Sigmoid colon (tissue), 7 donors: Measurements from ENCODE around the gene GALR1. TPM values are rescaled to one million over a fixed set of nuclear protein-coding genes. Genes with fewer than 3 reads are reported as not detected.

Experiments
- DNase-seq: peaks from one replicate; pipeline ENCODE4 v3.0.0-alpha.2; 2019
- H3K27ac ChIP-seq, 4 donors: fragments of 200-600 bp; sonication (generic); one replicate each; pipeline ENCODE4 v1.5.1; 2016 to 2019; ENCODE audit warnings: mild to moderate bottlenecking in 1 of 4
- H3K27me3 ChIP-seq, 3 donors: fragments of 200-600 bp; sonication (generic); one replicate each; pipeline ENCODE4 v1.5.1; 2019; ENCODE audit warnings: mild to moderate bottlenecking in 1 of 3
- H3K36me3 ChIP-seq, 4 donors: fragments of 200-600 bp; sonication (generic); one replicate each; pipeline ENCODE4 v1.5.1; 2016 to 2019
- H3K4me1 ChIP-seq, 4 donors: fragments of 200-600 bp; sonication (generic); one replicate each; pipeline ENCODE4 v1.5.1; 2017 to 2019
- H3K4me3 ChIP-seq, 4 donors: fragments of 200-600 bp; sonication (generic); one replicate each; pipeline ENCODE4 v1.5.1; 2017 to 2019; ENCODE audit warnings: mild to moderate bottlenecking in 2 of 4, moderate library complexity in 1 of 4
- H3K9me3 ChIP-seq, 4 donors: fragments of 200-600 bp in 3 of 4; sonication (generic) in 3 of 4; one replicate each; pipeline versions ENCODE4 v1.5.1 to v1.6.1; 2013 to 2019
- EP300 ChIP-seq, 4 donors: sonication (generic); formaldehyde crosslinking; IDR thresholded peaks; one replicate each; pipeline ENCODE4 v1.6.1; 2017; ENCODE audit warnings: antibody characterized with exemption in 4 of 4
- POLR2A ChIP-seq, 2 donors: fragments of 450-650 bp; IDR thresholded peaks; one replicate each; pipeline ENCODE4 v1.6.1; 2016; ENCODE audit warnings: antibody characterized with exemption in 2 of 2, mild to moderate bottlenecking in 2 of 2, moderate library complexity in 2 of 2
- POLR2AphosphoS5 ChIP-seq, 4 donors: sonication (generic); formaldehyde crosslinking; IDR thresholded peaks; one replicate each; pipeline ENCODE4 v1.6.1; 2017; ENCODE audit warnings: antibody characterized with exemption in 4 of 4
- WGBS, 2 donors: extraction: QIAGEN DNeasy Blood & Tissue Kit; methylation state at CpG; one replicate each; pipeline ENCODE4 v1.1.7; 2013; 5-methylcytosine and 5-hydroxymethylcytosine counted together
- intact Hi-C: fragments of 100-400 bp; cut with DNase I; formaldehyde crosslinking; loops from one replicate; pipeline ENCODE4 v1.15.1; 2023
- polyA plus RNA-seq, 3 donors: library from polyadenylated mRNA; stranded (reverse); fragments of 200-250 nt; gene quantifications; one replicate each; pipeline ENCODE4 v1.2.3, GENCODE V29; 2013
- total RNA-seq, 4 donors: library from RNA; depleted of rRNA; stranded (reverse); fragments of >200 nt; gene quantifications; one replicate each; pipeline ENCODE4 v1.1.0, GENCODE V29; 2016
- TF ChIP-seq, protein P1 (sequence below), 4 experiments: fragments of 450-650 bp in 3 of 4; fragments of 200-600 bp in 1 of 4; IDR thresholded peaks; one replicate each; pipeline ENCODE4 v1.5.1; 2016 to 2019; ENCODE audit warnings: antibody characterized with exemption in 4 of 4, mild to moderate bottlenecking in 3 of 4, moderate library complexity in 2 of 4
- donor health status: healthy with polysubstance abuse.
- donor health status: Bipolar disorder and iron deficiency.
- donor health status: healthy.

GALR1 gene
- total and polyA plus RNA-seq, 7 donors: 0.16 to 0.71 (median 0.33) TPM; not detected in 2

DNA sequence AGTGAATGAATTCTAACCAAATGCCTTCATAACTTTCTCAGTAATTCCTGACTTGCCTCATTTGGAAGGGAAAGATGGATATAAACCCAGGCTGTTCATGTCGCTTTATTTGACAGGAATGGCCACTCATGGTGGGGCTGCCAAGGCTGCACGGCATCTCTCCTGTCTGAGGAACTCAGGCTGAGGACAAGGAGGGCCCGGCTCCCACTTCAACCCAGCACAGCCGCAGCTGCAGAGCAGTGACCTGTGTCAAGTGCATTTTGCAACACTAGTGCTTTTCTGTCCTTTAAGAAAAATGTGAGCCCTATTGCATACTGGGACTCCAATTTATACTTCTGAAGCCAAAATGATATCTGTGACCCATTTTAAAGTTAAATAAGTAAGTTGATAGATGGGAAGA is 45.8 kb upstream of the GALR1 start:
- no peak overlapping the region for H3K27ac ChIP-seq
- DNase-seq: no peak
- H3K4me3 ChIP-seq: no peak overlapping the region
- intact Hi-C loops: no loop called here
- no peaks in the 10 kb centered on the region for H3K9me3 ChIP-seq
- peaks cover 0 to 13% (median 12%) of the 10 kb centered on the region in 4 donors for H3K4me1 ChIP-seq
- TF ChIP-seq POLR2AphosphoS5 (IDR thresholded peaks at IDR 0.05) (no peak), POLR2A (IDR thresholded peaks at IDR 0.05) (no peak), EP300 (IDR thresholded peaks at IDR 0.05) (no peak)
- TF ChIP-seq, protein P1, sequence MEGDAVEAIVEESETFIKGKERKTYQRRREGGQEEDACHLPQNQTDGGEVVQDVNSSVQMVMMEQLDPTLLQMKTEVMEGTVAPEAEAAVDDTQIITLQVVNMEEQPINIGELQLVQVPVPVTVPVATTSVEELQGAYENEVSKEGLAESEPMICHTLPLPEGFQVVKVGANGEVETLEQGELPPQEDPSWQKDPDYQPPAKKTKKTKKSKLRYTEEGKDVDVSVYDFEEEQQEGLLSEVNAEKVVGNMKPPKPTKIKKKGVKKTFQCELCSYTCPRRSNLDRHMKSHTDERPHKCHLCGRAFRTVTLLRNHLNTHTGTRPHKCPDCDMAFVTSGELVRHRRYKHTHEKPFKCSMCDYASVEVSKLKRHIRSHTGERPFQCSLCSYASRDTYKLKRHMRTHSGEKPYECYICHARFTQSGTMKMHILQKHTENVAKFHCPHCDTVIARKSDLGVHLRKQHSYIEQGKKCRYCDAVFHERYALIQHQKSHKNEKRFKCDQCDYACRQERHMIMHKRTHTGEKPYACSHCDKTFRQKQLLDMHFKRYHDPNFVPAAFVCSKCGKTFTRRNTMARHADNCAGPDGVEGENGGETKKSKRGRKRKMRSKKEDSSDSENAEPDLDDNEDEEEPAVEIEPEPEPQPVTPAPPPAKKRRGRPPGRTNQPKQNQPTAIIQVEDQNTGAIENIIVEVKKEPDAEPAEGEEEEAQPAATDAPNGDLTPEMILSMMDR (IDR thresholded peaks at IDR 0.05): no peak
- H3K36me3 ChIP-seq: no peaks in the 10 kb centered on the region
- WGBS, 2 donors: 83 to 88% methylated on average over 4 of the region's 4 CpGs
- H3K27me3 ChIP-seq: no peaks in the 10 kb centered on the region

DNA sequence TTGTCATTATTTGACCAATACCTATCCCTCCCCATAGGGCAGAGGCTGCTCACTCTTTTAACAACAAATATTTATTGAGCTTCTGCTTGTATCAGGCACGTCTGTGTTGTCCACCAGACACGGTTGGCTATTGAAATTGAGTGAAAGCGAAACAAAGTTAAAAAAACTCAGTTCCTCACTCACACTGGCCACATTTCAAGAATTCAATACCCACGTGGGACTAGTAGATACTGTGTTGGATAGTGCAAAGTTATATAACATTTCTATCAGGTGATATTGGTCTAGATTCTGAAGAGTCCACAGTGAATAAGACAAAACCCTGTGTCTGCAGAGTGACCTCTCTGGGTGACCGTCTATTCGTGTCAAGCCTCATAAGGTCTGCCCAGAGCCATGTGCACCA is 43.9 kb upstream of the GALR1 start:
- no peaks in the 10 kb centered on the region for H3K27me3 ChIP-seq
- H3K27ac ChIP-seq: peak overlapping the region in 2 of 4 donors; percentile 17 to 68
- intact Hi-C loops: no loop called here
- no peak for DNase-seq
- WGBS, 2 donors: 80 to 84% methylated on average over 6 of the region's 6 CpGs
- peaks cover 0 to 16% (median 12%) of the 10 kb centered on the region in 4 donors for H3K4me1 ChIP-seq
- TF ChIP-seq, protein P1 (IDR thresholded peaks at IDR 0.05): no peak
- no peak for TF ChIP-seq POLR2A (IDR thresholded peaks at IDR 0.05)
- no peak for TF ChIP-seq POLR2AphosphoS5 (IDR thresholded peaks at IDR 0.05)
- TF ChIP-seq EP300 (IDR thresholded peaks at IDR 0.05): no peak
- H3K36me3 ChIP-seq: no peaks in the 10 kb centered on the region
- no peaks in the 10 kb centered on the region for H3K9me3 ChIP-seq
- no peak overlapping the region for H3K4me3 ChIP-seq

DNA sequence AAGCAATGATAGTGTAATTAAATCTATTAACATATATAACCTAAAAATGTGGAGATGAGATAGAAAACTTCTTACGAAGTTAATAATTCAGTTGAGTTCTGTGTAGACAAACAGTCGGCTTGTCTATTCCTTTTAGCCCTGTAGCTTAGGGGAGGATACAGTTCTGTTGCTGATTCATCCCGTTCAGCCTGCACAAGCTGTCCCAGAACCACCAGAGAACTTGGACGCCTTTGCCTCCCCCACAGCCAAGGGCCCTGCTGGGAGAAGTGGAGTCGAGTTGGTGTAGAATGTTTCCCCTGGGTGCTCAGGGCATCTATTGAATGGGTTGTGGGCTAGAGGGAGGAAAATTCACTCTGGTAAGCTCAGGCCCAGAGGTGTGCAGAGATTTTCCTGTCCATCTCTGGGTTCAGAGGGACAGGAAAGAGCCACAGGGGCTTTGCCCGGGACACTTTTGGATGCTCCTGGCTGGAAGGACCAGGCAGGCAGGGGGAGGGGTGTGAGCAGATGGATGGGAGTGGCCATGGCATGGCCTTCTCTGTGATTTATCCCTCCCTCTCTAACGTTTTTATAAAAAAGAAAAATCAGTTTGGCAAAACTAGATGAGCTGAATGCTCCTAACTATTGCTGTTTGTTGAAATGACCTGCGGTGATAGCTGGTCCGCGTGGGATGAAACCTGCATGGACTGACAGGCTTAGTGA is 42.8 kb upstream of the GALR1 start:
- no peaks in the 10 kb centered on the region for H3K9me3 ChIP-seq
- H3K4me3 ChIP-seq: no peak overlapping the region
- intact Hi-C loops: no loop called here
- 83 to 86% methylated on average over 10 of the region's 10 CpGs for WGBS, 2 donors
- peaks cover 0 to 18% (median 17%) of the 10 kb centered on the region in 4 donors for H3K4me1 ChIP-seq
- H3K27me3 ChIP-seq: no peaks in the 10 kb centered on the region
- no peaks in the 10 kb centered on the region for H3K36me3 ChIP-seq
- peak overlapping the region; percentile 52 to 71 (median 64) for H3K27ac ChIP-seq
- TF ChIP-seq POLR2AphosphoS5 (IDR thresholded peaks at IDR 0.05) (peak in 1 of 4 donors; percentile 4), EP300 (IDR thresholded peaks at IDR 0.05) (no peak), POLR2A (IDR thresholded peaks at IDR 0.05) (no peak)
- DNase-seq: peak; percentile 86

DNA sequence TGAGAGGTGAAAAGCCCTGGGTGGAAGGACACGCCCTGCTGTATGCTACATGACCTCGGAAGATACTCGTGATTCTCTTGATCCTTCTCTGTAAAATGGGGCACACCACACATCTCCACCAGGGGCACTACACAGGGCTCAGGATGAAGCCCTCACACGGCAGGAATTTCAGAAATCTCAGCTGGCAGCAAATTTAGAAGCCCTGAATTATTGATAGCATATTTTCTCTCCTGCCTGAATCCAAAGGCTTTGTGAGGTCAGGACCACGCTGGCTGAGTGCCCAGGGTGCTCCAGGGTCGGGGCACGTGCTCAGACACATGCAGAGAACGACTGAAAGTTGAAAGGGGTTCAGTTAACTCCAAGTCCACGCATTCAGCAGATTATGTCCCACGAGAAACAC is 42.1 kb upstream of the GALR1 start:
- H3K27ac ChIP-seq: peak overlapping the region; percentile 52 to 71 (median 64)
- TF ChIP-seq POLR2AphosphoS5 (IDR thresholded peaks at IDR 0.05): peak in 1 of 4 donors; percentile 4
- TF ChIP-seq, protein P1 (IDR thresholded peaks at IDR 0.05): peak in 3 of 4 experiments; percentile 9 to 44 (median 29)
- no peak for TF ChIP-seq POLR2A (IDR thresholded peaks at IDR 0.05)
- TF ChIP-seq EP300 (IDR thresholded peaks at IDR 0.05): no peak
- peaks cover 0 to 18% (median 17%) of the 10 kb centered on the region in 4 donors for H3K4me1 ChIP-seq
- H3K36me3 ChIP-seq: no peaks in the 10 kb centered on the region
- H3K4me3 ChIP-seq: no peak overlapping the region
- whole genome bisulfite sequencing, 2 donors: 46 to 58% methylated on average over 10 of the region's 10 CpGs
- H3K9me3 ChIP-seq: no peaks in the 10 kb centered on the region
- H3K27me3 ChIP-seq: no peaks in the 10 kb centered on the region
- intact Hi-C loops: no loop called here
- peak; percentile 87 for DNase-seq

DNA sequence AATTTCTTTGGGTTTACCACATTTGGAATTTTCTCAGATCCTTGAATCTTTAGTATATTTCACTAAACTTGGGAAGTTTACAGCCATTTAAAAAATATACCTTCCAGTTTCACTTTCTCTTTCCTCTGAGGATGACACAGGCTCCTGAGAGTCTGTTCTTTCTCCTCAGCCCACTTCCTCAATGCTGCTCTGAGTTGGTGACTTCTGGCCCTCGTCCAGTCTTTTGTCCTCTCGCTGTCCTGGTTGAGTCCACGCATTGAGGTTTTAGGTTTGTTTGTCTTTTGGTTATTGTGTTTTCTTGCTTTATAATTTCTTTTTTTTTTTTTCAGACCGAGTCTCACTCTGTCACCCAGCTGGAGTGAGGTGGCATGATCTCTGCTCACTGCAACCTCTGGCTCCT is 40.7 kb upstream of the GALR1 start:
- peak overlapping the region in 2 of 4 donors; percentile 9 to 12 for H3K4me3 ChIP-seq
- no peaks in the 10 kb centered on the region for H3K36me3 ChIP-seq
- TF ChIP-seq EP300 (IDR thresholded peaks at IDR 0.05): no peak
- TF ChIP-seq, protein P1 (IDR thresholded peaks at IDR 0.05): no peak
- TF ChIP-seq POLR2AphosphoS5 (IDR thresholded peaks at IDR 0.05): peak in 1 of 4 donors; percentile 23
- TF ChIP-seq POLR2A (IDR thresholded peaks at IDR 0.05): no peak
- peak; percentile 76 for DNase-seq
- no peaks in the 10 kb centered on the region for H3K9me3 ChIP-seq
- peak overlapping the region in 2 of 4 donors; percentile 13 to 68 for H3K27ac ChIP-seq
- H3K27me3 ChIP-seq: no peaks in the 10 kb centered on the region
- intact Hi-C loops: no loop called here
- 5 to 24% methylated on average over 4 of the region's 4 CpGs for WGBS, 2 donors
- H3K4me1 ChIP-seq: peaks cover 0 to 18% (median 17%) of the 10 kb centered on the region in 4 donors
